ENCODE data around the gene PIAS1. TPM values are rescaled to one million over a fixed set of nuclear protein-coding genes. Genes with fewer than 3 reads are reported as not detected.
A peak's percentile ranks its signal among the peaks of the same experiment; 100 is the strongest.
"Not testable (repeated sequence)": the region's sequence is repeated elsewhere in the genome, so short reads cannot be mapped to it uniquely, and the experiment has no call there.

The PIAS1 gene
- total RNA-seq, 2 experiments from 2014 or later, result 20.4 to 24.4 TPM

- Mint-ChIP-seq H3K36me3 (peaks cover 18% of the 10 kb centered on the region), H3K27me3 (no peaks in the 10 kb centered on the region), H3K9me3 (no peaks in the 10 kb centered on the region), H3K27ac (no peak overlapping the region), H3K4me3 (no peak overlapping the region), H3K4me1 (peaks cover 2% of the 10 kb centered on the region)
- DNase-seq, result no peak
Observed at GRCh38 chr15:68188647-68189046, 134.5 kb downstream of the PIAS1 start.

- Mint-ChIP-seq H3K4me3 (no peak overlapping the region), H3K4me1 (peaks cover 2% of the 10 kb centered on the region), H3K36me3 (peaks cover 13% of the 10 kb centered on the region), H3K27me3 (no peaks in the 10 kb centered on the region), H3K9me3 (no peaks in the 10 kb centered on the region), H3K27ac (peak overlapping the region; percentile 43)
- DNase-seq, result no peak
Observed at GRCh38 chr15:68190048-68190447, 135.9 kb downstream of the PIAS1 start.

- no peak overlapping the region for H3K27ac Mint-ChIP-seq
- H3K27me3 Mint-ChIP-seq, result no peaks in the 10 kb centered on the region
Observed at GRCh38 chr15:68191555-68191954, 137.4 kb downstream of the PIAS1 start.

GRCh38 chr15:68192117-68192516, 138.0 kb downstream of the PIAS1 start:
- Mint-ChIP-seq H3K4me1 (peaks cover 2% of the 10 kb centered on the region), H3K27me3 (no peaks in the 10 kb centered on the region), H3K27ac (no peak overlapping the region), H3K4me3 (no peak overlapping the region), H3K9me3 (no peaks in the 10 kb centered on the region), H3K36me3 (peaks cover 11% of the 10 kb centered on the region)
- DNase-seq, result no peak

More at GRCh38 chr15:68191555-68191954, 137.4 kb downstream of the PIAS1 start:
- H3K4me1 Mint-ChIP-seq, result peaks cover 2% of the 10 kb centered on the region
- H3K4me3 Mint-ChIP-seq, result no peak overlapping the region
- no peak for DNase-seq
- H3K9me3 Mint-ChIP-seq, result no peaks in the 10 kb centered on the region
- H3K36me3 Mint-ChIP-seq, result peaks cover 11% of the 10 kb centered on the region

GRCh38 chr15:68192804-68193486, 138.8 kb downstream of the PIAS1 start:
- no peak for DNase-seq
- Mint-ChIP-seq H3K36me3 (peaks cover 11% of the 10 kb centered on the region), H3K27ac (peak overlapping the region; percentile 13), H3K9me3 (no peaks in the 10 kb centered on the region), H3K4me3 (no peak overlapping the region), H3K4me1 (no peaks in the 10 kb centered on the region), H3K27me3 (no peaks in the 10 kb centered on the region)

DNA sequence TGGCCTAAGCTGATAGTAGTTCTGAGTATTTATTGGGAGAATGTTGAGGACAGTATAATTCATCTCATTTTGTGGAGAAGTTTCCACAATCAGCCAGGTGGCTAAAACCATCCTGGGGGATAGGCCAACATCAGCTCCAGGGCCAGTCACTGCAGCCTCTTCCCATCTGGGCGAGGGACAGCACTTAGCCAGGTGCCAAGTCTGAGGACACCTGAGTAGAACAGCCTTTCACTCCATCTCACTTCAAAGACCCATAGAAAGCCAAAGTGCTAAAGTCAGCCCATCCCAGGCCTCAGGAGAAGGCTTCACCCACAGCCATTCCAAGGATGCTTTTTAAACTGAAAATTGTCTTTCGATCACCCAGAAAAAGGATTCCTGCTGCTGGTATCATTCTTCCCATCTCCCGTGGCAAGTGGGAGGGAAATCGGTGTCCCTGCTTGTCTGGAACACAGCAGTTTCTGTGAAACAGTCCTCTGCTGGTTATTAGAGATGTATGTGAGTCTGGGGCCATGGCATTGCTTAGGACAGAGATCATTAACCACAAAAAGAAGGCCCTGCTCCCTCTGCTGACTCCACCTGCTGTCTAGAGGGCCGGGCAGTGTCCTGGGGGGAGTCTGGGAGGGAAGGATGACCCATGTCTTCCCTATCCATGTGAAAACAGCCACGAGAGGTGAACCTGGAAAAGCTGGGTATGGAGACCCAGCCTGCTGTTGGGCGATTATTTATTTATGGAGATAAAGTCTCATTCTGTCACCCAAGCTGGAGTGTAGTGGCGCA, 141.4 kb downstream of the PIAS1 start:
- Mint-ChIP-seq H3K9me3 (no peaks in the 10 kb centered on the region), H3K4me1 (no peaks in the 10 kb centered on the region), H3K4me3 (no peak overlapping the region), H3K36me3 (peaks cover 9% of the 10 kb centered on the region), H3K27ac (peak overlapping the region; percentile 44), H3K27me3 (no peaks in the 10 kb centered on the region)
- no peak for DNase-seq

GRCh38 chr15:68196445-68197169, 142.5 kb downstream of the PIAS1 start:
- Mint-ChIP-seq H3K36me3 (peaks cover 9% of the 10 kb centered on the region), H3K9me3 (no peaks in the 10 kb centered on the region), H3K4me3 (no peak overlapping the region), H3K4me1 (no peaks in the 10 kb centered on the region), H3K27me3 (no peaks in the 10 kb centered on the region), H3K27ac (no peak overlapping the region)
- DNase-seq, result no peak

- no peak for DNase-seq
- Mint-ChIP-seq H3K4me1 (no peaks in the 10 kb centered on the region), H3K27ac (no peak overlapping the region), H3K27me3 (no peaks in the 10 kb centered on the region), H3K4me3 (no peak overlapping the region), H3K36me3 (peaks cover 9% of the 10 kb centered on the region), H3K9me3 (no peaks in the 10 kb centered on the region)
Observed at GRCh38 chr15:68197170-68197492, 143.0 kb downstream of the PIAS1 start.

DNA sequence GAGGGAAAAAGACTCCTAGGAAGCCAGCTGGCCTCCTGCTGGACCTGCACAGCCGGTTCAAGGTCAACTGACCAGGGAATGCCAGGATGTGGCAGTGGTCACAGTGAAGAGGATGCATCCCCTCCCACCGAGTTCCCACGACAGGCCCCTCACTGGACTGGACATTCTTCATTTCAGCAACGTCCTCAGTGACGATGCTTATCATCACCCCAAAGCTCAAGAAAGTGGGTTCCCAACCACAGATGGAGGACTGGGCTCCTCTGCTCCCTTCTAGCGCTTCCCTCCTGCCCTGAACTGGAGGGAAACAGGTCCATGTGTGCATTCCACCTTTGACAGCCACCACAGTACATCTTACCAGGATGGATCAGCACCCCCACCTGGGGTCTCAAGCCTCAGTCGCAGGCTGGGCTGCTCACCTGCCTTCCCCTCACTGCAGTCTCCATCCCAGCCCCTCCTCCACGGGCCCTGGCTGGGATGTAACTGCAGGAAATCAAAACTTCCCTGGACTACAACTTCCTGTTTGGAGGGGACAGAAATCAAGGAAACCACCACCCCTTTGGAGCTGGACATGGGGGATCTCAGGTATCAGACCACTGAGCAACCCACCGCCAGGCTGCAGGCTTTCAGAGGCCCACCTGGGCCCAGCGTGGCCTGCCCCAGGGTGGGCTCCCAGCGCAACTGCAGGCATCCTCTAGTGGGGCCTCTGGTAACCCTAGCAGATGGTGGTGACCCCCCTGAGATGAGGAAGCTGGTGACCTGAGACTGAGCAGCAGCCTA, 143.7 kb downstream of the PIAS1 start:
- Mint-ChIP-seq H3K27me3 (no peaks in the 10 kb centered on the region), H3K27ac (peak overlapping the region; percentile 62), H3K36me3 (peaks cover 9% of the 10 kb centered on the region), H3K4me3 (no peak overlapping the region), H3K4me1 (no peaks in the 10 kb centered on the region), H3K9me3 (no peaks in the 10 kb centered on the region)
- no peak for DNase-seq

DNA sequence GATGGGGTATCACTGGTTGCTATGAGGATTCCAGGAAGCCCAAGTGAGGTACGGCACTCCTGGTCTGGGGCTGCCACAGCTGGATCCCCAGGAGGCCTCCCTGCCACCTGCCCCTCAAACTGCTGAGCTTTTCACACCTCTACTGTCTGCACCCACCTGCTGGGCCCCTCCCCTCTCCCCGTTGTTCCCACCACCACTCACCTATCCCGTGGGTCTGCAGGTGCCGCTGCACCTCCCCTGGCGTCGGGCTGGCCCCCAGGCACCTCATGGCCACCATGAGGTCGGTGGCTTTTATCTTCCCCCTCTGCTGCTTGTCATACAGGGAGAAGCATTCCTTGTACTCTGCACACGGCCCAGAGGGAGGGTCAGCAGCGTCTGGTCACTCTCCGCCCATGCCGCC, 145.2 kb downstream of the PIAS1 start:
- Mint-ChIP-seq H3K36me3 (peaks cover 6% of the 10 kb centered on the region), H3K27ac (no peak overlapping the region), H3K4me1 (no peaks in the 10 kb centered on the region), H3K27me3 (no peaks in the 10 kb centered on the region), H3K9me3 (no peaks in the 10 kb centered on the region), H3K4me3 (no peak overlapping the region)
- DNase-seq, result no peak

DNA sequence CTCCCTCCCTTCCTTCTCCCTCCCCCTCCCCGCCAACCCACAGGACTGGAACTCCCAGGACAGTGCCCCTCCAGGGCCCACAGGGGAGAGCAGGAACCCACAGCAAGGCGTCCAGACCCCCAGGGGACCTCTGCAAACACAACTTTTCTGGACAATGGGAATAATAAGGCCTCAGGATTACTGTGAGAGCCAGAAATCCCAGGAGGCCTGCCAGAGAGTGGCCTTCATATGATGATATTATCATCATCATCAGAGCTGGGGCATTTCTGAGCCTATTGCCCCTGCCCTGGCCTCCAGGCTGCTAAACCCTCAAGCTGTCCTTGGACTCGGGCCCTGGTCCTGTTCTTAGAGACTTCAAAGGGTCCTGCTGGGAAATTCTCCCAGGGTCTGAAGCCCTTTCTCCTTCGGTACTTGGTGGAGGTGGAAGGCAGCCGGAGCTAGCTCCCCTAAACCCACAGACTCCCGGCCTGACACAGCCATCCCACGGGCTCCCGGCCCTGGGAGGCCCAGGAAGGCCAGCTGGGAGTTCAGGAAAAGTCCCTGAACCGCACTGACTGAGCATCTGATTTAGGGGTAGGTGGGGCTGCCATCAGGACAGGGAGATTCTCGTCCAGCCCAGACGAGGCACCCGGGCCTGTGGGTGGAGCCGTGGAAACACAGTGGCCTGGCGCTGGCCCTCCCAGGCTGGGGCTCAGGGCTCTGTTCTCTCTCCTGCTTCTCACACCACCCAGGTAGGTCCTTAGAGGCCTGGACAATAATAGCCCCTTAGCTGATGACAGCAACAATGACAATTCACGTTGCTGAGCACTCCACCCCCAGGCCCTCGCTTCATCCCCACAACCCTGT, 146.1 kb downstream of the PIAS1 start:
- no peaks in the 10 kb centered on the region for H3K9me3 Mint-ChIP-seq

DNA sequence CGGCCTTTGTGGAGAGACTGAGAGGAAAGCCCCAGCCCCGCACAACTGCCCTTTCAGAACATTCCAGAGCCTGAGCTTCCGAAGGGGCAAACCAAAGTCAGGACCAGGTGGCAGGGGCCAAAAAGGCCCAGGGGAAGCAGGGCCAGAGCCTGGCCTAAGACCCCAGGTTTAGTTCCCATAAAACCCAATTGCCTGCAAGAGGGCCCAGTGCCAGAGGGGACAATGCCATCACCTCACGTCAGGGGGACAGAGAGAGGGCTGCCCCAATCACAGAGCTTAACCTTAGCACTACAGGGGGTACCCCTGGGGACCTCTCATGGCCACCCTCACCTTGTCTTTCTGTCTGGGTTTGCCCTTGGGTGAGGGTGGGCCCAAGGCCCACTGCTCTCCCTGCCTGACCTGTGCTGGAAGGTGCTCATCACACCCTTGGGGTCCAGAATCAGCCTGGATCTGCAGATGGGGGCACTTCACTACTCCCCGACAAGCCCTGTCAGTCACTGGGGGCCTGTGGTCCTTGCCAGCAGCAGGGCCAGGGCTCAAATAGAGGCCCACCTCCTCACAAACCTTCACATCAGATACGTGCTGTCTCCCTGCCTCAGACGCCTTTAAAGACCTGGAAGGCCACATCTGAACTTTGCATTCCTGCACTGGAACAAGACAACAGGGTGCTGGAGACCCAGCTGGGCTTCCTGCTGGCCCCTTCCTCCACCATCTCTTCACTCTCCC, 147.2 kb downstream of the PIAS1 start:
- no peak overlapping the region for H3K27ac Mint-ChIP-seq
- H3K4me1 Mint-ChIP-seq, result no peaks in the 10 kb centered on the region
- no peak for DNase-seq
- no peaks in the 10 kb centered on the region for H3K9me3 Mint-ChIP-seq
- no peaks in the 10 kb centered on the region for H3K27me3 Mint-ChIP-seq
- peaks cover under 1% of the 10 kb centered on the region for H3K36me3 Mint-ChIP-seq
- no peak overlapping the region for H3K4me3 Mint-ChIP-seq

More for the DNA sequence above, 146.1 kb downstream of the PIAS1 start:
- H3K27ac Mint-ChIP-seq, result no peak overlapping the region
- H3K36me3 Mint-ChIP-seq, result no peaks in the 10 kb centered on the region
- H3K4me3 Mint-ChIP-seq, result no peak overlapping the region
- H3K4me1 Mint-ChIP-seq, result no peaks in the 10 kb centered on the region
- no peaks in the 10 kb centered on the region for H3K27me3 Mint-ChIP-seq
- no peak for DNase-seq

- peaks cover 2% of the 10 kb centered on the region for H3K36me3 Mint-ChIP-seq
- H3K27me3 Mint-ChIP-seq, result no peaks in the 10 kb centered on the region
- no peaks in the 10 kb centered on the region for H3K4me1 Mint-ChIP-seq
- DNase-seq, result no peak
- H3K9me3 Mint-ChIP-seq, result no peaks in the 10 kb centered on the region
- H3K27ac Mint-ChIP-seq, result no peak overlapping the region
- H3K4me3 Mint-ChIP-seq, result no peak overlapping the region
Observed at GRCh38 chr15:68201879-68202261, 147.8 kb downstream of the PIAS1 start.

- not testable (repeated sequence) for H3K27me3 Mint-ChIP-seq, H3K9me3 Mint-ChIP-seq, H3K4me1 Mint-ChIP-seq, H3K36me3 Mint-ChIP-seq, H3K27ac Mint-ChIP-seq, H3K4me3 Mint-ChIP-seq, DNase-seq
Observed at GRCh38 chr15:68202994-68203393, 148.9 kb downstream of the PIAS1 start.

Measured in activated naive CD8-positive, alpha-beta T cell treated with anti-CD3 and anti-CD28 coated beads for 36 hours (primary cell).